Embryonic facial prominence (tissue), 1 donor: Measurements from ENCODE around the gene RPL13A.

ENCODE experiments used
- DNase-seq: peaks from one replicate; pipeline ENCODE4 v3.0.0-alpha.2; 2016; ENCODE audit errors: extremely low spot score

Gene RPL13A

GRCh38 chr19:49481020-49481683 lies 6.3 kb upstream of the RPL13A start:
- DNase-seq = no peak

GRCh38 chr19:49486232-49486631 lies 1.2 kb upstream of the RPL13A start:
- no peak for DNase-seq

GRCh38 chr19:49486710-49487276 lies 615 bp upstream of the RPL13A start:
- DNase-seq = no peak

GRCh38 chr19:49488046-49488862 lies 846 bp downstream of the RPL13A start:
- no peak for DNase-seq

GRCh38 chr19:49488863-49489537 lies 1.6 kb downstream of the RPL13A start:
- no peak for DNase-seq

- no peak for DNase-seq
Measured at GRCh38 chr19:49489601-49490167, 2.3 kb downstream of the RPL13A start.

GRCh38 chr19:49490287-49491029 lies 3.0 kb downstream of the RPL13A start:
- DNase-seq = no peak

GRCh38 chr19:49491030-49491803 lies 3.8 kb downstream of the RPL13A start:
- DNase-seq = no peak

- no peak for DNase-seq
Measured at GRCh38 chr19:49491804-49492572, 4.6 kb downstream of the RPL13A start.

- no peak for DNase-seq
Measured at GRCh38 chr19:49492573-49493405, 5.4 kb downstream of the RPL13A start.

GRCh38 chr19:49496574-49497008 lies 9.2 kb downstream of the RPL13A start:
- no peak for DNase-seq

- DNase-seq = no peak
Measured at GRCh38 chr19:49497047-49497788, 9.8 kb downstream of the RPL13A start.

GRCh38 chr19:49497789-49498103 lies 10.3 kb downstream of the RPL13A start:
- DNase-seq = no peak

GRCh38 chr19:49498475-49498874 lies 11.1 kb downstream of the RPL13A start:
- no peak for DNase-seq

- DNase-seq = no peak
Measured at GRCh38 chr19:49499030-49499670, 11.7 kb downstream of the RPL13A start.

- peak; percentile 58 for DNase-seq
Measured at GRCh38 chr19:49502866-49503581, 15.6 kb downstream of the RPL13A start.

GRCh38 chr19:49503582-49503962 lies 16.2 kb downstream of the RPL13A start:
- no peak for DNase-seq
